ENCODE data around the gene IZUMO1.
"Not testable (repeated sequence)": the region's sequence is repeated elsewhere in the genome, so short reads cannot be mapped to it uniquely, and the experiment has no call there.

The IZUMO1 gene

GRCh38 chr19:48711106-48711662 is 35.5 kb downstream of the IZUMO1 start:
- DNase-seq, result no peak

- DNase-seq, result no peak
These were observed 38.2 kb downstream of the IZUMO1 start for GRCh38 chr19:48708471-48708870.

- DNase-seq, result no peak
These were observed 41.3 kb downstream of the IZUMO1 start for GRCh38 chr19:48705431-48705830.

DNA sequence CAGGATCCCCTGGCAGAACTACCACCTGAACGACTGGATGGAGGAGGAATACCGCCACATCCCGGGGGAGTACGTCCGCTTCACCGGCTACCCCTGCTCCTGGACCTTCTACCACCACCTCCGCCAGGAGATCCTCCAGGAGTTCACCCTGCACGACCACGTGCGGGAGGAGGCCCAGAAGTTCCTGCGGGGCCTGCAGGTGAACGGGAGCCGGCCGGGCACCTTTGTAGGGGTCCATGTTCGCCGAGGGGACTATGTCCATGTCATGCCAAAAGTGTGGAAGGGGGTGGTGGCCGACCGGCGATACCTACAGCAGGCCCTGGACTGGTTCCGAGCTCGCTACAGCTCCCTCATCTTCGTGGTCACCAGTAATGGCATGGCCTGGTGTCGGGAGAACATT is 43.4 kb downstream of the IZUMO1 start:
- DNase-seq, result no peak

DNA sequence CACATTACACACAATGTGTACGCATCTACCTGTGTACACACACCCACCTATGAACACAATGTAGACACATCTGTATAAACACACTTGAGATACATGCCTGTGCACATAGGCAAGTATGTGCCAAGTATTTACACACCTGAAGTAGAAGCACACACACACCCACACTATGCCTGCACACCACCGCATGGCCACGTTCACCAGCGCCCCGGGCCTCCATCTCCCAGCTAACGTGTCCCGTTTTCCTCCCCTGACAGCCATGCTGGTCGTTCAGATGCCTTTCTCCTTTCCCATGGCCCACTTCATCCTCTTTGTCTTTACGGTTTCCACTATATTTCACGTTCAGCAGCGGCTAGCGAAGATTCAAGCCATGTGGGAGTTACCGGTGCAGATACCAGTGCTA is 44.0 kb downstream of the IZUMO1 start:
- no peak for DNase-seq

DNA sequence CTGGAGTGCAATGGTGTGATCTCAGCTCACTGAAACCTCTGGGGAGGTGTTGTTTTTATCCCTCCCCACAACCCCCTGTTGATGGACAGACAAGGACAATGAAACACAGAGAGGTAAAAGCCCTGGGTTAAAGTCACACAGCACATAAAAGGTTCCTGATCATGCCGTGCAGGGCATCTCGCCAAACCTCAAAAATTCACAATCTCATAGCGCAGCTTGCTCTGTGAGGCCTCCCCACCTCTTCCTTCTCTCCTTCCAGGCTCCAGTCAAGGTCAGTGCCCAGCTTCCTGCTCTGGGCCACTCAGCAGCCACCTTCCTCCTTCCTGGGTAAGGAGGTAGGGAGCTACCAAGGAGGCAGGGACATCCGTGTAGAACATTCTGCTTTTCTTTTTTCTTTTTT is 48.7 kb downstream of the IZUMO1 start:
- DNase-seq, result no peak

DNA sequence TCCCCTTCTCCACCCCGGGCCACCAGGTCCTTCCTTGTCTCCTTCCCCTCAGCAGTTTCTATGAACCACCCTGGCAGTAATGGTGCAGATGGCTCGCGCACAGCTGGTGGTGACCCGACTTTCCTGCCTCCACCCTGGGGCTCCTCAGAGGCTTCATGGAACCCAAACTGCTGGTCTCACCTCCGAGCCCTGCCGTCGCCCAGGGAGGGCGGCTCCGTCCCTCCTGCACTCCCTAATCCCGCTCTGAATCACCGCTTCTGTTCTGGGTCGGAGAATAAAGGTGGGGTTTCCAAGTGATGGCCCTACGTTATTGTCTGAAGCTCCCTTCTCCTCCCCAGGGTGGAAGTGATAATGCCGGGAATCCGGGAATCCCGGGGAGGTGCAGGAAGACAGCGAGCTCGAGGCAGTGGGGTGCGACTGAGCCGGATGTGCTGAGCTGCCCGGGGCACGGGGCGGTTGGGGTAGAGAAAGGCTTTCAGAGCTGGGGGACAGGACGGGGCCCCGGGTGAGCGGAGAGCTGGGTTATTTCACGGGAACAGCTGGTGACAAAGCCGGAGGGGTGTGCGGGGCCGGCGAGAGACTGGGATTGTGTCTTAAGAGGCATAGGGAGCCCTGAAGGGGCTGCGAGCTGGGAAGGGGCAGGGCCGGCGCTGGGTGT is 50.2 kb downstream of the IZUMO1 start:
- no peak for DNase-seq

DNA sequence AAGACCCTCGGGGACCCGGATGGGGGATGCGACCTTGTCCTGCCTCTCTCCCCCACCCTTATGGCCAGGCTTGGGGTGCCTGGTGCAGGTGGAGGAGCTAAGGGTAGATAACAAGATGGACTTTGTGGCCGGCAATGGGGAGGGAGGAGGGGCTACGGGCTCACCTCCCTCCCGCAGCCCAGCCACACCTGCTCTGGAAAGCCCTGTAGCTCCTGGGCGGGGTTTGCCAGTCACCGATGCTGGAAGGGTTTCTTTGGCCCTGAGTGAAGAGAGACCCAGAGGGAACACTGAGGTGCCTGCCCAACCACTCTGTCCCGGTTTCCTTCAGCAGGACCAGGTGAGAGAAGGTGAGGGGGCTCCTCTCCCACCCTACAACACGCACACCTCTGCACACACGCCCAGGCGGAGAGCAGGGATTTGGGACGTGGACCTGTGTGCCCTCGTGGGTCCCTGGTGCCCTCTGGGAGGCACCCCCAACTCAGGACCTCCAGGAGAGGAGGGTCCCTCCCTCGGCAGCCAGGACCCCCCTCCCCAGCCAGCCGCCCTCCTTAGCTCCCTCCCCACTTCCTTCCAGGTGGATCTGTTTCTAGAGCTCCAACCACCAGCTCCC is 50.9 kb downstream of the IZUMO1 start, which contains the start of gene FUT2:
TSS of gene FUT2 (plus strand) at position 229 of the 610 bp plus-strand sequence. CDS start 6,986 bp downstream, outside the sequence.
- DNase-seq, result no peak

GRCh38 chr19:48693629-48694028 is 53.1 kb downstream of the IZUMO1 start:
- not testable (repeated sequence) for DNase-seq
